ENCODE results near the gene ZNF160.

- TF ChIP-seq SIN3A (IDR thresholded peaks at IDR 0.05; ENCODE audit: borderline replicate concordance, insufficient read depth, low read length) (no peak), POLR2AphosphoS5 (IDR thresholded peaks at IDR 0.05; ENCODE audit: low read depth, low read length) (no peak), REST (IDR thresholded peaks at IDR 0.05; ENCODE audit: insufficient read depth in 1 of 2, low read depth in 2 of 2, low read length in 2 of 2) (no peak), TAF1 (IDR thresholded peaks at IDR 0.05; ENCODE audit: borderline replicate concordance, insufficient read depth, low read length) (no peak)
These were observed 48.1 kb downstream of the ZNF160 start for GRCh38 chr19:53055117-53055516.

Measured in PFSK-1 (cell line).